K562 (cell line): Measurements from ENCODE around the gene PLA2G3. TPM values are rescaled to one million over a fixed set of nuclear protein-coding genes. Genes with fewer than 3 reads are reported as not detected.

Experiments used
- ATAC-seq: fragments of 200-7000 bp; cut with Tn5 transposase; 3 replicates; pipeline ENCODE4 v1.9.1; 2020; ENCODE audit warnings: moderate library complexity
- BruUV-seq: library from RNA; stranded (reverse); fragments of 400-500 nt; replicated peaks from 2 replicates; lab custom pipeline; 2021; lab: Mats Ljungman, UMichigan
- CTCF ChIA-PET: fragments of 300-600 bp; formaldehyde crosslinking; extraction: SDS; loops from one replicate; lab custom pipeline; 2021; ENCODE audit warnings: low intra/inter-chr PET ratio; lab: Yijun Ruan, JAX
- POLR2A ChIA-PET: fragments of 300-600, 350-650 bp; sonication (Branson Sonifier 250); formaldehyde crosslinking; extraction: SDS; loops from one replicate; lab custom pipeline; 2021; ENCODE audit warnings: antibody characterized with exemption, inconsistent platforms; lab: Yijun Ruan, JAX
- DNase-seq, 4 experiments: peaks; one replicate each; pipeline versions ENCODE4 v3.0.0 to v3.0.0-alpha.2; 2011 to 2018; ENCODE audit warnings: low spot score in 3 of 4, mixed read lengths in 3 of 4; ENCODE audit errors: extremely low read depth in 1 of 4
- FAIRE-seq: peaks from 2 replicates; lab custom pipeline; 2011; peaks lifted over from hg19 to GRCh38; lab: Jason Lieb, UNC
- H2AFZ ChIP-seq: 2 replicates; pipeline ENCODE4 v1.6.0; 2011; ENCODE audit warnings: low read depth, low read length, control low read depth, inconsistent platforms
- H3K27ac ChIP-seq: fragments of 200-600 bp; 3 replicates; pipeline ENCODE4 v1.8.0; 2011; ENCODE audit warnings: low read depth, mild to moderate bottlenecking, control low read depth, inconsistent platforms, low read length, moderate library complexity, mixed read lengths; ENCODE audit errors: extremely low read depth
- H3K27me3 ChIP-seq, 2 experiments: fragments of 300-600 bp in 1 of 2; 2 replicates in 1 of 2; 3 replicates in 1 of 2; pipeline versions ENCODE4 v1.6.0 to v1.8.0; 2011; ENCODE audit warnings: inconsistent platforms in 2 of 2, low read length in 2 of 2, mild to moderate bottlenecking in 1 of 2, mixed read lengths in 1 of 2, moderate library complexity in 1 of 2; ENCODE audit not compliant: control insufficient read depth in 2 of 2, insufficient read depth in 2 of 2
- H3K36me3 ChIP-seq: fragments of 300-600 bp; 3 replicates; pipeline ENCODE4 v1.8.0; 2011; ENCODE audit warnings: mild to moderate bottlenecking, low read length, inconsistent platforms; ENCODE audit not compliant: control insufficient read depth, insufficient read depth
- H3K4me1 ChIP-seq, 2 experiments: fragments of 200-600 bp in 1 of 2; replicated peaks in 1 of 2; 2 replicates in 1 of 2; 3 replicates in 1 of 2; pipeline versions ENCODE4 v1.5.1 to v1.8.0; 2011; ENCODE audit warnings: inconsistent platforms in 2 of 2, low read length in 2 of 2, mild to moderate bottlenecking in 1 of 2, mixed read lengths in 1 of 2, moderate library complexity in 1 of 2; ENCODE audit not compliant: control insufficient read depth in 2 of 2, insufficient read depth in 2 of 2
- H3K4me2 ChIP-seq: 2 replicates; pipeline ENCODE4 v1.6.1; 2011; ENCODE audit warnings: low read length, control low read depth, inconsistent platforms, mixed read lengths; ENCODE audit not compliant: insufficient read depth
- H3K4me3 ChIP-seq: fragments of 200-600 bp; sonication (generic), shearing (Covaris generic); 2 replicates; pipeline ENCODE4 v1.5.1; 2016; ENCODE audit warnings: control low read depth, inconsistent platforms
- H3K79me2 ChIP-seq: fragments of 200-600 bp; 3 replicates; pipeline ENCODE4 v1.8.0; 2011; ENCODE audit warnings: low read length, inconsistent platforms; ENCODE audit not compliant: control insufficient read depth, insufficient read depth
- H3K9ac ChIP-seq, 2 experiments: 2 replicates each; pipeline versions ENCODE4 v1.6.0 to v1.6.1; 2011; ENCODE audit warnings: low read depth in 2 of 2, low read length in 2 of 2, control low read depth in 1 of 2, inconsistent platforms in 1 of 2, mild to moderate bottlenecking in 1 of 2, mixed read lengths in 1 of 2; ENCODE audit not compliant: insufficient read depth in 1 of 2
- H3K9me1 ChIP-seq: one replicate; pipeline ENCODE4 v1.6.0; 2011; ENCODE audit warnings: inconsistent platforms, mild to moderate bottlenecking, low read length, moderate library complexity; ENCODE audit not compliant: control insufficient read depth, insufficient read depth
- H3K9me3 ChIP-seq: replicated peaks from 2 replicates; pipeline ENCODE4 v1.5.1; 2011; ENCODE audit warnings: low read depth, low read length, inconsistent platforms; ENCODE audit not compliant: control insufficient read depth, insufficient read depth
- H4K20me1 ChIP-seq: replicated peaks from 2 replicates; pipeline ENCODE4 v1.6.1; 2011; ENCODE audit warnings: low read length, inconsistent platforms, mixed read lengths; ENCODE audit not compliant: control insufficient read depth, insufficient read depth
- BHLHE40 ChIP-seq: IDR thresholded peaks from 2 replicates; pipeline ENCODE4 v1.6.1; 2011; ENCODE audit warnings: low read length, improper control_type of control experiment
- BRD9 ChIP-seq: fragments of 450-650 bp; IDR thresholded peaks from 2 replicates; pipeline ENCODE4 v1.6.1; 2018; ENCODE audit warnings: low read depth; ENCODE audit not compliant: partially characterized antibody
- ESRRA ChIP-seq: fragments of 450-650 bp; IDR thresholded peaks from 2 replicates; pipeline ENCODE4 v1.6.1; 2014; ENCODE audit warnings: low read depth, mild to moderate bottlenecking, moderate library complexity, borderline replicate concordance
- IRF2 ChIP-seq: sonication (generic); formaldehyde crosslinking; IDR thresholded peaks from 2 replicates; pipeline ENCODE4 v1.8.1; 2022; ENCODE audit warnings: mild to moderate bottlenecking, missing genetic modification reagents
- LCOR ChIP-seq: sonication (generic); formaldehyde crosslinking; IDR thresholded peaks from 2 replicates; pipeline ENCODE4 v1.8.0; 2022; ENCODE audit warnings: mild to moderate bottlenecking, missing genetic modification reagents
- MTA3 ChIP-seq: fragments of 450-650 bp; formaldehyde crosslinking; IDR thresholded peaks from 2 replicates; pipeline ENCODE4 v1.6.1; 2017; ENCODE audit warnings: mild to moderate bottlenecking, borderline replicate concordance
- SOX6 ChIP-seq: fragments of 450-650 bp; IDR thresholded peaks from 2 replicates; pipeline ENCODE4 v1.6.1; 2014; ENCODE audit warnings: mild to moderate bottlenecking
- TEAD1 ChIP-seq, 2 experiments: fragments of 450-650 bp in 1 of 2; sonication (generic) in 1 of 2; formaldehyde crosslinking; IDR thresholded peaks; 2 replicates each; pipeline versions ENCODE4 v1.4.0 to v1.8.0; 2020 to 2022; ENCODE audit warnings: mild to moderate bottlenecking in 2 of 2, missing genetic modification reagents in 1 of 2
- TRIM24 ChIP-seq, 2 experiments: fragments of 450-650 bp; IDR thresholded peaks; 2 replicates each; pipeline ENCODE4 v1.6.1; 2016
- ZNF384 ChIP-seq: IDR thresholded peaks from 2 replicates; pipeline ENCODE4 v1.6.1; 2012; ENCODE audit warnings: low read depth, low read length, improper control_type of control experiment
- ZNF584 ChIP-seq: fragments of 200-800 bp; sonication (Bioruptor generic); IDR thresholded peaks from 2 replicates; pipeline ENCODE4 v1.6.1; 2016; ENCODE audit warnings: low read depth, mild to moderate bottlenecking, missing genetic modification characterization, missing compliant biosample characterization
- ZNF644 ChIP-seq: fragments of 200-800 bp; sonication (Bioruptor generic); IDR thresholded peaks from 2 replicates; pipeline ENCODE4 v1.6.1; 2016; ENCODE audit warnings: low read depth, missing genetic modification characterization, missing compliant biosample characterization
- WGBS: fragments of 100-300 bp; shearing (Covaris generic); methylation state at CpG from one replicate; pipeline ENCODE4 v1.1.6; 2016; ENCODE audit warnings: low coverage, mixed read lengths; ENCODE audit not compliant: insufficient coverage; ENCODE audit errors: missing lambda C conversion rate; 5-methylcytosine and 5-hydroxymethylcytosine counted together
- in situ Hi-C: fragments of 300-500 bp; cut with MboI; formaldehyde crosslinking; loops from 4 replicates; pipeline ENCODE4 v1.15.0; 2018; ENCODE audit warnings: inconsistent platforms, mixed read lengths
- intact Hi-C: fragments of 100-400 bp; cut with micrococcal nuclease; formaldehyde crosslinking; loops from 2 replicates; pipeline ENCODE4 v1.14.2; 2022
- polyA plus RNA-seq, 8 experiments: library from polyadenylated mRNA; depleted of rRNA in 4 of 8; stranded (reverse) in 5 of 8; unstranded in 3 of 8; fragments of >200 nt; fragmentation: Nextera tagmentation in 2 of 8; fragmentation: Illumina TruSeq in 1 of 8; extraction: Ambion mirVana in 2 of 8; extraction: Trizol in 1 of 8; gene quantifications; 2 replicates each; pipeline versions ENCODE4 v1.2.1 to v1.2.3, GENCODE V29; 2011 to 2014; ENCODE audit warnings: inconsistent platforms in 1 of 8, missing spikeins in 1 of 8
- total RNA-seq, 7 experiments: library from RNA; depleted of rRNA in 6 of 7; stranded (reverse); fragments of >200 nt in 6 of 7; fragmentation: Illumina TruSeq in 2 of 7; extraction: Trizol in 2 of 7; gene quantifications; 2 replicates each; pipeline versions ENCODE4 v1.2.1 to v1.2.3, GENCODE V29; 2011 to 2021; ENCODE audit warnings: low replicate concordance in 1 of 7
- TF ChIP-seq, protein P1 (sequence below): fragments of 250-450 bp; sonication (Bioruptor Pico); IDR thresholded peaks from 2 replicates; pipeline ENCODE4 v1.8.0; 2022; ENCODE audit warnings: moderate library complexity, mild to moderate bottlenecking, inconsistent platforms
- TF ChIP-seq, protein P2 (sequence below): fragments of 450-650 bp; IDR thresholded peaks from 2 replicates; pipeline ENCODE4 v1.6.1; 2016; ENCODE audit warnings: mild to moderate bottlenecking
- TF ChIP-seq, protein P3 (sequence below): fragments of 250-450 bp; sonication (Bioruptor Pico); IDR thresholded peaks from 2 replicates; pipeline ENCODE4 v1.5.0; 2021; ENCODE audit warnings: mild to moderate bottlenecking, moderate library complexity

PLA2G3 gene
- total and polyA plus RNA-seq, 9 of the 15 experiments (the other 6 are each of a cell fraction or from before 2014, with no cell fraction given), result 0.18 to 1.4 (median 0.64) TPM

DNA sequence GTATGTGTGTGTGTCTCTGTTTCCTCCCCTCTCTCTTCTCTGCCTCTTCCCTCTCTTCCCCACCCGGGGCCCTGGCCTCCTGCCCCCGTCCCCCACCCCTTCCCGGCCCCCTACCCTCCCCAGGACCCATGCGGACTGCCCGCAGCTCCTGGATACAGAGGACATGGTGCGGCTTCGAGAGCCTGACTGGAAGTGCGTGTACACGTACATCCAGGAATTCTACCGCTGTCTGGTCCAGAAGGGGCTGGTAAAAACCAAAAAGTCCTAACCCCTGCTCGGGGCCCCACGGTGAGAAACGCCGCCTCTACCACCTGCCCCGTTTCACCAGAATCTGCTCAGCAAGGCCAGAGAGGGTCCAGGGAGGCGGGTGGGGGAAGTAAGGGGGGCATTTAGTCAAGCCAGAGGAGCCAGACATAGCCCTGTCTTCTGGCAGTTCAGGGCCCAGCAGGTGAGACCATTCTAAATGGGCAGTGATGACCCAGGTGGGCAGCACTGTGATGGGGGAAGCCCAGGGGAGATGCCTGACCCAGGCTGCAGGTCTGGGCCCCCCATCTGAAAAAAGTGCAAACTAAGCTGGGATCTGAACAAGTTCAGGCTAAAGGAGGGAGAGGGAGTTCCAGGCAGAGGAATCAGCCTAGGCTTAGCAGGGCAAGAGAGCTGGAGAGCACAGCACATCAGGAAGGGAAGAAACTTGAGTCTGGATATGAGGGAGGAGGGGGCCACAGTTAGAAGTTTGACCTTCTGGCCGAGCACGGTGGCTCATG, 39.4 kb downstream of the PLA2G3 start:
- 91% methylated on average over 6 of the region's 18 CpGs for WGBS
- Histone ChIP-seq H3K9me3 (no peaks in the 10 kb centered on the region), H3K27ac (no peak overlapping the region), H3K4me1 (peaks cover 13 to 16% of the 10 kb centered on the region in 2 experiments; a peak in 4 of 5 replicates), H3K27me3 (no peaks in the 10 kb centered on the region), H3K36me3 (peaks cover 25% of the 10 kb centered on the region; the same call in 2 of the 3 replicates), H4K20me1 (no peaks in the 10 kb centered on the region), H3K4me3 (no peak overlapping the region), H3K9me1 (peaks cover 5% of the 10 kb centered on the region), H3K79me2 (no peaks in the 10 kb centered on the region), H3K9ac (no peak overlapping the region), H3K4me2 (no peak overlapping the region), H2AFZ (no peak overlapping the region)
- DNase-seq (no peak), FAIRE-seq (no peak), ATAC-seq (no peak)
- no TSS peak for BruUV-seq
- in situ Hi-C loops (loop anchor here (5.0 kb wide), 2 partner anchors 41 to 126 kb away; partner anchors contain the start of gene PLA2G3), intact Hi-C loops (no loop called here)
- ChIA-PET POLR2A (no interaction called here), CTCF (no interaction called here)
- TF ChIP-seq MTA3 (no peak), BHLHE40 (no peak), TRIM24 (IDR thresholded peaks at IDR 0.05) (no peak), IRF2 (no peak), ZNF644 (no peak), ZNF384 (no peak), ESRRA (no peak), SOX6 (no peak), BRD9 (no peak), ZNF584 (no peak), TEAD1 (CRISPR knock-in tag; IDR thresholded peaks at IDR 0.05) (no peak), LCOR (CRISPR knock-in tag) (no peak)
- TF ChIP-seq, protein P1, sequence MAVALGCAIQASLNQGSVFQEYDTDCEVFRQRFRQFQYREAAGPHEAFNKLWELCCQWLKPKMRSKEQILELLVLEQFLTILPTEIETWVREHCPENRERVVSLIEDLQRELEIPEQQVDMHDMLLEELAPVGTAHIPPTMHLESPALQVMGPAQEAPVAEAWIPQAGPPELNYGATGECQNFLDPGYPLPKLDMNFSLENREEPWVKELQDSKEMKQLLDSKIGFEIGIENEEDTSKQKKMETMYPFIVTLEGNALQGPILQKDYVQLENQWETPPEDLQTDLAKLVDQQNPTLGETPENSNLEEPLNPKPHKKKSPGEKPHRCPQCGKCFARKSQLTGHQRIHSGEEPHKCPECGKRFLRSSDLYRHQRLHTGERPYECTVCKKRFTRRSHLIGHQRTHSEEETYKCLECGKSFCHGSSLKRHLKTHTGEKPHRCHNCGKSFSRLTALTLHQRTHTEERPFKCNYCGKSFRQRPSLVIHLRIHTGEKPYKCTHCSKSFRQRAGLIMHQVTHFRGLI, result no peak
- TF ChIP-seq, protein P2, sequence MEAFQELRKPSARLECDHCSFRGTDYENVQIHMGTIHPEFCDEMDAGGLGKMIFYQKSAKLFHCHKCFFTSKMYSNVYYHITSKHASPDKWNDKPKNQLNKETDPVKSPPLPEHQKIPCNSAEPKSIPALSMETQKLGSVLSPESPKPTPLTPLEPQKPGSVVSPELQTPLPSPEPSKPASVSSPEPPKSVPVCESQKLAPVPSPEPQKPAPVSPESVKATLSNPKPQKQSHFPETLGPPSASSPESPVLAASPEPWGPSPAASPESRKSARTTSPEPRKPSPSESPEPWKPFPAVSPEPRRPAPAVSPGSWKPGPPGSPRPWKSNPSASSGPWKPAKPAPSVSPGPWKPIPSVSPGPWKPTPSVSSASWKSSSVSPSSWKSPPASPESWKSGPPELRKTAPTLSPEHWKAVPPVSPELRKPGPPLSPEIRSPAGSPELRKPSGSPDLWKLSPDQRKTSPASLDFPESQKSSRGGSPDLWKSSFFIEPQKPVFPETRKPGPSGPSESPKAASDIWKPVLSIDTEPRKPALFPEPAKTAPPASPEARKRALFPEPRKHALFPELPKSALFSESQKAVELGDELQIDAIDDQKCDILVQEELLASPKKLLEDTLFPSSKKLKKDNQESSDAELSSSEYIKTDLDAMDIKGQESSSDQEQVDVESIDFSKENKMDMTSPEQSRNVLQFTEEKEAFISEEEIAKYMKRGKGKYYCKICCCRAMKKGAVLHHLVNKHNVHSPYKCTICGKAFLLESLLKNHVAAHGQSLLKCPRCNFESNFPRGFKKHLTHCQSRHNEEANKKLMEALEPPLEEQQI, result no peak
- TF ChIP-seq, protein P3, sequence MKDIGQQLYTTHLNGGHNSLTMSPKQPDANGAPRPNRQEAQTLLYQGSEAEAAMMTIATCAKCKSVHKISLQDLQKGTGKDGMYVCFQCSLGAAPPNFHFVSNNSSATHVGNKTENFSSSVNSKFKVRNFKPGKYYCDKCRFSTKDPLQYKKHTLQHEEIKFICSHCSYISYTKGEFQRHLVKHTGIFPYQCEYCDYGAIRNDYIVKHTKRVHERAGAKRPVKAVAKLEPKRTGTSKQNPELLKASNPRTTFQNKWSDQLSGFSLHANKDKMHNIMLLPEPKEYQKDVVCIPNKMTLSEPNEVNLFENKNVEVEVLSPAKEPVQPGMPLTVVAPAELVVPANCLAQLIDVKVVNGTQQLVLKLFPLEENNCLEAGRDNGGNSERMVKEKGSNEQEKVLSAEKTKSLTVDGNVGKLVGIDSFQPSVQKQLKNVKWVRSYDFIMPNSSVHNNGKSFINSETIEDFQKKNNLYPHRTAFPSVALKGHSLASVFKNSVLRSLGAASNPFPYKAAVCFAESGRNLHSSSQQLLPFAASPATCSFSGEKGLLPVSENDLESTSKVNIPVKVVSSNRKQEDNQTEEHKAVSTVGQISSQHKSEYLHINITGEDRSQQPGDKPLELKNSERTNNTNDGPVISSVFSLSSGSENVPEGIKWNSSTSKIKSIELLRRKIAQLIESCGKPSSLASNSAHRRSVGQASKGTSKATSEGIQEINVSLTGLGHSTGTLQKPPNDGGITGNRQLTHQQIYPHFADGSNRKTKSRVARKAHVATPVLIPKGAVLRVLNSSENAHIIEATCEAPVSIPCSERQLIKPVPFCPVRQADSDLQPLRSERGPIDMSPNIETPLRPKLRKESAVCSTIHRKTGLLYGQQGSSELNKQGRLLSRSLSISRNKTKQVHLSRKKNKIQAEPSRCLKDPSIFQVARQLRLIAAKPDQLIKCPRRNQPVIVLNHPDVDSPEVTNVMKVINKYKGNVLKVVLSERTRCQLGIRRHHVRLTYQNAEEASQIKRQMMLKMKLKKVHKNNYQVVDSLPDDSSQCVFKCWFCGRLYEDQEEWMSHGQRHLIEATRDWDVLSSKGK (CRISPR knock-in tag), result no peak
